ENCODE measurements around the gene FAM136A. TPM values are rescaled to one million over a fixed set of nuclear protein-coding genes. Genes with fewer than 3 reads are reported as not detected.

FAM136A gene
- total RNA-seq (2021): 71.6 and 77.7 TPM in 2 replicates
- Bru-seq, nascent RNA: percentile 80 among the genes with signal in this experiment
- percentile 90 among the genes with signal in this experiment for BruChase-seq, experiment 1, labeled RNA remaining after a 2-hour chase
- percentile 97 among the genes with signal in this experiment for BruChase-seq, experiment 2, labeled RNA remaining after a 6-hour chase
- long read RNA-seq, transcript FAM136A-201 (3 exons, 1,810 nt): major isoform, 293 of 316 reads
- long read RNA-seq, transcript FAM136A-205 (3 exons, 2,398 nt): minor isoform, 5 of 316 reads
- long read RNA-seq, partial matches to known transcripts: 2 of 316 reads
- long read RNA-seq, other reads (novel, unspliced or antisense): 12 of 316 reads

- Histone ChIP-seq H3K27ac (ENCODE audit: low read depth, low read length, poor library complexity, severe bottlenecking) (peak within 1 kb of the TSS; percentile 85), H3K27me3 (replicated peaks; ENCODE audit: insufficient read depth, low read depth, low read length, poor library complexity) (no peaks in the 10 kb centered on the region), H3K36me3 (ENCODE audit: insufficient read depth, low read length, poor library complexity, severe bottlenecking) (peaks cover 9% of the 10 kb centered on the region), H3K4me1 (ENCODE audit: insufficient read depth, low read length, poor library complexity, severe bottlenecking) (peaks cover 13% of the 10 kb centered on the region), H3K9me3 (ENCODE audit: low read depth, low read length, poor library complexity, severe bottlenecking) (no peaks in the 10 kb centered on the region), H3K4me3 (ENCODE audit: low read depth, low read length, poor library complexity, severe bottlenecking) (peak within 1 kb of the TSS; percentile 86)
- ChIA-PET POLR2A (ENCODE audit: low non-redundant PET) (interaction anchor here (0.6 to 0.7 kb wide), 2 partner anchors 8 to 178 kb away, joined by 3 to 4 read pairs; partner anchors contain the start of gene SNRPG), CTCF (interaction anchor here (0.5 to 1.2 kb wide), 8 partner anchors 8 to 577 kb away, joined by 3 to 14 read pairs (median 4); partner anchors contain the start of genes MXD1 and SNRPG)
- intact Hi-C loops (cut with micrococcal nuclease; ENCODE audit: unreplicated experiment): loop anchor here (2.0 to 10.0 kb wide), 4 partner anchors 251 to 577 kb away; partner anchors contain the start of gene TGFA
- no TSS peak for BruUV-seq (replicated peaks)
- DNase-seq (ENCODE audit: low spot score): peak; percentile 92
- peak; percentile 85 for TF ChIP-seq CTCF (conservative IDR thresholded peaks at IDR 0.05; ENCODE audit: low read depth, low read length)
- no peak for TF ChIP-seq EZH2 (IDR thresholded peaks at IDR 0.05; ENCODE audit: borderline replicate concordance, low read depth, low read length, poor library complexity, severe bottlenecking)
Observed at GRCh38 chr2:70301344-70302194, at the start of gene FAM136A. Gene FAM136A, minus strand, starts transcription at chr2:70302067. Its CDS starts 56 bp downstream, at chr2:70302011.

GRCh38 chr2:70349921-70350685 lies 48.2 kb upstream of the FAM136A start:
- DNase-seq (ENCODE audit: low spot score): no peak
- Histone ChIP-seq H3K9me3 (ENCODE audit: low read depth, low read length, poor library complexity, severe bottlenecking) (no peaks in the 10 kb centered on the region), H3K4me3 (ENCODE audit: low read depth, low read length, poor library complexity, severe bottlenecking) (no peak overlapping the region), H3K36me3 (ENCODE audit: insufficient read depth, low read length, poor library complexity, severe bottlenecking) (no peaks in the 10 kb centered on the region), H3K27ac (ENCODE audit: low read depth, low read length, poor library complexity, severe bottlenecking) (no peak overlapping the region), H3K27me3 (replicated peaks; ENCODE audit: insufficient read depth, low read depth, low read length, poor library complexity) (peaks cover 52% of the 10 kb centered on the region), H3K4me1 (ENCODE audit: insufficient read depth, low read length, poor library complexity, severe bottlenecking) (no peaks in the 10 kb centered on the region)
- intact Hi-C loops (cut with micrococcal nuclease; ENCODE audit: unreplicated experiment): no loop called here
- CTCF ChIA-PET: interaction anchor here (0.6 kb wide), 1 partner anchor 162 kb away, joined by 3 read pairs; no protein-coding TSS in a partner anchor
- no TSS peak for BruUV-seq (replicated peaks)
- TF ChIP-seq EZH2 (IDR thresholded peaks at IDR 0.05; ENCODE audit: borderline replicate concordance, low read depth, low read length, poor library complexity, severe bottlenecking) (no peak), CTCF (conservative IDR thresholded peaks at IDR 0.05; ENCODE audit: low read depth, low read length) (no peak)
- POLR2A ChIA-PET (ENCODE audit: low non-redundant PET): no interaction called here

GRCh38 chr2:70347831-70348230 lies 46.0 kb upstream of the FAM136A start:
- H3K27ac ChIP-seq (ENCODE audit: low read depth, low read length, poor library complexity, severe bottlenecking): no peak overlapping the region
- intact Hi-C loops (cut with micrococcal nuclease; ENCODE audit: unreplicated experiment): no loop called here
- DNase-seq (ENCODE audit: low spot score): no peak
- no peaks in the 10 kb centered on the region for H3K4me1 ChIP-seq (ENCODE audit: insufficient read depth, low read length, poor library complexity, severe bottlenecking)
- H3K27me3 ChIP-seq (replicated peaks; ENCODE audit: insufficient read depth, low read depth, low read length, poor library complexity): peaks cover 61% of the 10 kb centered on the region
- no peaks in the 10 kb centered on the region for H3K36me3 ChIP-seq (ENCODE audit: insufficient read depth, low read length, poor library complexity, severe bottlenecking)
- no TSS peak for BruUV-seq (replicated peaks)
- CTCF ChIA-PET: no interaction called here
- POLR2A ChIA-PET (ENCODE audit: low non-redundant PET): no interaction called here
- TF ChIP-seq CTCF (conservative IDR thresholded peaks at IDR 0.05; ENCODE audit: low read depth, low read length) (no peak), EZH2 (IDR thresholded peaks at IDR 0.05; ENCODE audit: borderline replicate concordance, low read depth, low read length, poor library complexity, severe bottlenecking) (no peak)
- no peaks in the 10 kb centered on the region for H3K9me3 ChIP-seq (ENCODE audit: low read depth, low read length, poor library complexity, severe bottlenecking)
- H3K4me3 ChIP-seq (ENCODE audit: low read depth, low read length, poor library complexity, severe bottlenecking): no peak overlapping the region

Data from A673 (cell line).